Activated T-cell treated with anti-CD3 and anti-CD28 coated beads, Interleukin-2, amount 50 U/mL, for 24 hours (primary cell): Measurements from ENCODE around the gene BEGAIN.

Experiments
- DNase-seq: peaks from one replicate; pipeline ENCODE4 v3.0.0-alpha.2; 2020
- H3K27ac Mint-ChIP-seq: 2 replicates; pipeline ENCODE4 v1.8.0; 2020; ENCODE audit warnings: mild to moderate bottlenecking, mixed read lengths
- H3K27me3 Mint-ChIP-seq: 2 replicates; pipeline ENCODE4 v1.8.0; 2020; ENCODE audit warnings: mixed read lengths
- H3K36me3 Mint-ChIP-seq: 2 replicates; pipeline ENCODE4 v1.8.0; 2020; ENCODE audit warnings: low read depth, mixed read lengths
- H3K4me1 Mint-ChIP-seq: 2 replicates; pipeline ENCODE4 v1.8.0; 2020; ENCODE audit warnings: low read depth, mixed read lengths
- H3K4me3 Mint-ChIP-seq: 2 replicates; pipeline ENCODE4 v1.8.0; 2020; ENCODE audit warnings: mild to moderate bottlenecking, moderate library complexity, mixed read lengths
- H3K9me3 Mint-ChIP-seq: 2 replicates; pipeline ENCODE4 v1.8.0; 2020; ENCODE audit warnings: mixed read lengths

BEGAIN gene

GRCh38 chr14:100565650-100566049 is 21.6 kb downstream of the BEGAIN start:
- Mint-ChIP-seq H3K27ac (no peak overlapping the region), H3K9me3 (no peaks in the 10 kb centered on the region), H3K36me3 (no peaks in the 10 kb centered on the region), H3K4me3 (no peak overlapping the region), H3K4me1 (peaks cover 3% of the 10 kb centered on the region), H3K27me3 (peaks cover 41% of the 10 kb centered on the region)
- DNase-seq, result no peak

- Mint-ChIP-seq H3K27me3 (peaks cover 32% of the 10 kb centered on the region), H3K36me3 (no peaks in the 10 kb centered on the region)
Measured at GRCh38 chr14:100564512-100564911, 22.7 kb downstream of the BEGAIN start.

GRCh38 chr14:100562751-100563150 is 24.5 kb downstream of the BEGAIN start:
- Mint-ChIP-seq H3K4me3 (no peak overlapping the region), H3K4me1 (no peaks in the 10 kb centered on the region), H3K27ac (no peak overlapping the region), H3K36me3 (no peaks in the 10 kb centered on the region), H3K27me3 (peaks cover 27% of the 10 kb centered on the region), H3K9me3 (no peaks in the 10 kb centered on the region)
- DNase-seq, result no peak

More at GRCh38 chr14:100564512-100564911, 22.7 kb downstream of the BEGAIN start:
- no peaks in the 10 kb centered on the region for H3K9me3 Mint-ChIP-seq
- no peak overlapping the region for H3K4me3 Mint-ChIP-seq
- peaks cover 3% of the 10 kb centered on the region for H3K4me1 Mint-ChIP-seq
- no peak overlapping the region for H3K27ac Mint-ChIP-seq
- no peak for DNase-seq

GRCh38 chr14:100561005-100561404 is 26.2 kb downstream of the BEGAIN start:
- Mint-ChIP-seq H3K27ac (no peak overlapping the region), H3K4me3 (no peak overlapping the region), H3K36me3 (no peaks in the 10 kb centered on the region), H3K27me3 (peaks cover 15% of the 10 kb centered on the region), H3K4me1 (no peaks in the 10 kb centered on the region), H3K9me3 (no peaks in the 10 kb centered on the region)
- DNase-seq, result no peak

GRCh38 chr14:100560471-100560870 is 26.7 kb downstream of the BEGAIN start:
- H3K27ac Mint-ChIP-seq, result no peak overlapping the region
- no peaks in the 10 kb centered on the region for H3K4me1 Mint-ChIP-seq
- H3K36me3 Mint-ChIP-seq, result no peaks in the 10 kb centered on the region
- peaks cover 10% of the 10 kb centered on the region for H3K27me3 Mint-ChIP-seq
- no peak for DNase-seq
- no peaks in the 10 kb centered on the region for H3K9me3 Mint-ChIP-seq
- H3K4me3 Mint-ChIP-seq, result no peak overlapping the region

GRCh38 chr14:100559455-100559854 is 27.8 kb downstream of the BEGAIN start:
- DNase-seq, result no peak
- no peak overlapping the region for H3K4me3 Mint-ChIP-seq
- peaks cover 3% of the 10 kb centered on the region for H3K27me3 Mint-ChIP-seq
- no peaks in the 10 kb centered on the region for H3K36me3 Mint-ChIP-seq
- no peaks in the 10 kb centered on the region for H3K4me1 Mint-ChIP-seq
- no peak overlapping the region for H3K27ac Mint-ChIP-seq
- no peaks in the 10 kb centered on the region for H3K9me3 Mint-ChIP-seq

GRCh38 chr14:100558966-100559365 is 28.3 kb downstream of the BEGAIN start:
- Mint-ChIP-seq H3K9me3 (no peaks in the 10 kb centered on the region), H3K27me3 (no peaks in the 10 kb centered on the region), H3K4me1 (no peaks in the 10 kb centered on the region), H3K27ac (no peak overlapping the region), H3K4me3 (no peak overlapping the region), H3K36me3 (no peaks in the 10 kb centered on the region)
- DNase-seq, result no peak

- Mint-ChIP-seq H3K27ac (no peak overlapping the region), H3K36me3 (no peaks in the 10 kb centered on the region)
Measured at GRCh38 chr14:100558226-100558625, 29.0 kb downstream of the BEGAIN start.

GRCh38 chr14:100557658-100558057 is 29.6 kb downstream of the BEGAIN start:
- no peaks in the 10 kb centered on the region for H3K9me3 Mint-ChIP-seq
- no peaks in the 10 kb centered on the region for H3K27me3 Mint-ChIP-seq
- H3K4me1 Mint-ChIP-seq, result no peaks in the 10 kb centered on the region
- H3K27ac Mint-ChIP-seq, result no peak overlapping the region
- no peaks in the 10 kb centered on the region for H3K36me3 Mint-ChIP-seq
- DNase-seq, result no peak
- H3K4me3 Mint-ChIP-seq, result no peak overlapping the region

More at GRCh38 chr14:100558226-100558625, 29.0 kb downstream of the BEGAIN start:
- Mint-ChIP-seq H3K9me3 (no peaks in the 10 kb centered on the region), H3K4me3 (no peak overlapping the region), H3K27me3 (no peaks in the 10 kb centered on the region), H3K4me1 (no peaks in the 10 kb centered on the region)
- no peak for DNase-seq

- Mint-ChIP-seq H3K9me3 (no peaks in the 10 kb centered on the region), H3K4me1 (no peaks in the 10 kb centered on the region), H3K27ac (no peak overlapping the region), H3K36me3 (no peaks in the 10 kb centered on the region), H3K27me3 (no peaks in the 10 kb centered on the region), H3K4me3 (no peak overlapping the region)
- DNase-seq, result no peak
Measured at GRCh38 chr14:100556936-100557505, 30.2 kb downstream of the BEGAIN start.

GRCh38 chr14:100556140-100556475 is 31.1 kb downstream of the BEGAIN start:
- Mint-ChIP-seq H3K27me3 (no peaks in the 10 kb centered on the region), H3K27ac (no peak overlapping the region), H3K9me3 (no peaks in the 10 kb centered on the region), H3K4me3 (no peak overlapping the region), H3K36me3 (no peaks in the 10 kb centered on the region), H3K4me1 (no peaks in the 10 kb centered on the region)
- no peak for DNase-seq

GRCh38 chr14:100555436-100556139 is 31.6 kb downstream of the BEGAIN start:
- no peak overlapping the region for H3K27ac Mint-ChIP-seq
- H3K4me3 Mint-ChIP-seq, result no peak overlapping the region
- no peaks in the 10 kb centered on the region for H3K4me1 Mint-ChIP-seq
- no peak for DNase-seq
- no peaks in the 10 kb centered on the region for H3K36me3 Mint-ChIP-seq
- no peaks in the 10 kb centered on the region for H3K9me3 Mint-ChIP-seq
- no peaks in the 10 kb centered on the region for H3K27me3 Mint-ChIP-seq

GRCh38 chr14:100554696-100555320 is 32.4 kb downstream of the BEGAIN start:
- Mint-ChIP-seq H3K4me1 (no peaks in the 10 kb centered on the region), H3K36me3 (no peaks in the 10 kb centered on the region), H3K4me3 (no peak overlapping the region), H3K27me3 (no peaks in the 10 kb centered on the region), H3K9me3 (no peaks in the 10 kb centered on the region), H3K27ac (no peak overlapping the region)
- no peak for DNase-seq

GRCh38 chr14:100554082-100554677 is 33.0 kb downstream of the BEGAIN start:
- DNase-seq, result no peak
- H3K27ac Mint-ChIP-seq, result no peak overlapping the region
- H3K9me3 Mint-ChIP-seq, result no peaks in the 10 kb centered on the region
- H3K4me1 Mint-ChIP-seq, result no peaks in the 10 kb centered on the region
- H3K36me3 Mint-ChIP-seq, result no peaks in the 10 kb centered on the region
- peaks cover 2% of the 10 kb centered on the region for H3K27me3 Mint-ChIP-seq
- H3K4me3 Mint-ChIP-seq, result no peak overlapping the region

GRCh38 chr14:100553471-100553870 is 33.7 kb downstream of the BEGAIN start:
- Mint-ChIP-seq H3K9me3 (no peaks in the 10 kb centered on the region), H3K36me3 (no peaks in the 10 kb centered on the region), H3K27ac (no peak overlapping the region), H3K4me1 (peaks cover under 1% of the 10 kb centered on the region), H3K4me3 (no peak overlapping the region), H3K27me3 (peaks cover 4% of the 10 kb centered on the region)
- no peak for DNase-seq
